Skeletal muscle satellite cell (primary cell): Measurements from ENCODE around the gene ENGASE. TPM values are rescaled to one million over a fixed set of nuclear protein-coding genes. Genes with fewer than 3 reads are reported as not detected.
"Not testable (repeated sequence)": the region's sequence is repeated elsewhere in the genome, so short reads cannot be mapped to it uniquely, and the experiment has no call there.

Experiments
- H3K27me3 ChIP-seq: 2 replicates; pipeline ENCODE4 v1.7.0; 2013; ENCODE audit warnings: low read length; ENCODE audit not compliant: control insufficient read depth, insufficient read depth
- H3K36me3 ChIP-seq: 2 replicates; pipeline ENCODE4 v1.7.0; 2013; ENCODE audit warnings: mild to moderate bottlenecking, control low read depth, low read length; ENCODE audit not compliant: insufficient read depth
- H3K4me1 ChIP-seq: 2 replicates; pipeline ENCODE4 v1.7.0; 2013; ENCODE audit warnings: low read length; ENCODE audit not compliant: control insufficient read depth, insufficient read depth
- H3K4me2 ChIP-seq: 2 replicates; pipeline ENCODE4 v1.7.0; 2013; ENCODE audit warnings: mild to moderate bottlenecking, low read length
- H3K4me3 ChIP-seq: 2 replicates; pipeline ENCODE4 v1.7.0; 2013; ENCODE audit warnings: low read length
- H3K9ac ChIP-seq: 2 replicates; pipeline ENCODE4 v1.7.0; 2013; ENCODE audit warnings: mild to moderate bottlenecking, low read depth, low read length, moderate library complexity
- H3K9me3 ChIP-seq: replicated peaks from 2 replicates; pipeline ENCODE4 v1.7.0; 2013; ENCODE audit warnings: mild to moderate bottlenecking, control low read depth, low read length
- total RNA-seq: library from RNA; depleted of rRNA; stranded (reverse); fragments of >200 nt; gene quantifications from 2 replicates; pipeline ENCODE4 v1.2.3, GENCODE V29; 2012; rRNA removed

ENGASE gene
- total RNA-seq = 5.8 and 6.6 TPM in 2 replicates

DNA sequence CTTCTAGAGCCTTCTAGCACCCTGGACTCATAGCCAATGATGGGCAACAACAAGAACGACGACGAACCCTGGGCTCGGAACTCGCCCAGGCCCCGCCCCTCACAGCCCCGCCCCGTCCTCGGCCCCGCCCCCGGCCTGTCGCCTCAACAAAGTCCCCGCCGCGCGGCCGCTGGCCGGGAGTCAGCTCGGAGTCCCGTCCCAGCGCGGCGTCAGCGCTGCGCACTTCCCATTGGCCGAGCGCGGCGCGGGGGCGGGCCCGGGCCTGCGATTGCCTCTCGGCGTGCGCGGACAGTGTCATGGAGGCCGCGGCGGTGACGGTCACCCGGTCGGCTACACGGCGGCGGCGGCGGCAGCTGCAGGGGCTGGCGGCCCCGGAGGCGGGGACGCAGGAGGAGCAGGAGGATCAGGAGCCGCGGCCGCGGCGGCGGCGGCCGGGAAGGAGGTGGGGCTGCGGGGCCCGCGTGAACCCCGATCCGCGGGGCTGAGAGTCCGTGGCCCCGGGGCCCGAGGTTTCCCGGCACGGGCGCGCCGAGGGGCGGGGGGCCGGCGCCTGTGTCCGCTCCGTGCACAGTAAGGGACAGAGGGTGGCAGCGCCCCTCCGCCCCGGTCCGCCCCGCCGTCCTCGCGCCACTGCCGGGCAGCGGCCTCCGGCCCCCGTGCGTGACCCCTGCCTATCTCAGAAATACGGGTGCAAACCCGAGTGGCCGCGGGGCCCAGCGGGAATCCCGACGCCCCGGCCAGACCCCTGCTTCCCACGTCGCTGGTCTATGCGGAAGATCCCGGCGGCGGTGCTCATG is at the start of gene ENGASE:
Gene ENGASE (plus strand): TSS at position 176 of the 797 bp plus-strand sequence. CDS start 121 bp downstream, at position 297.
- no peaks in the 10 kb centered on the region for H3K9me3 ChIP-seq
- H3K36me3 ChIP-seq = peaks cover 8% of the 10 kb centered on the region
- peak within 1 kb of the TSS; percentile 87 for H3K4me2 ChIP-seq
- H3K4me1 ChIP-seq = peaks cover 11% of the 10 kb centered on the region
- peak within 1 kb of the TSS; percentile 81 for H3K4me3 ChIP-seq
- H3K27me3 ChIP-seq = peaks cover 4% of the 10 kb centered on the region
- peak within 1 kb of the TSS; percentile 86 for H3K9ac ChIP-seq

GRCh38 chr17:79024901-79025737 is 49.5 kb upstream of the ENGASE start:
- Histone ChIP-seq H3K9ac (peak overlapping the region; percentile 50), H3K4me2 (peak overlapping the region; percentile 83), H3K4me1 (peaks cover 58% of the 10 kb centered on the region), H3K36me3 (no peaks in the 10 kb centered on the region), H3K27me3 (peaks cover 48% of the 10 kb centered on the region), H3K4me3 (peak overlapping the region; percentile 70), H3K9me3 (no peaks in the 10 kb centered on the region)

- H3K9ac ChIP-seq = peak overlapping the region; percentile 55
- H3K4me3 ChIP-seq = peak overlapping the region; percentile 60
- peaks cover 56% of the 10 kb centered on the region for H3K4me1 ChIP-seq
- no peaks in the 10 kb centered on the region for H3K36me3 ChIP-seq
- H3K4me2 ChIP-seq = peak overlapping the region; percentile 84
- no peaks in the 10 kb centered on the region for H3K9me3 ChIP-seq
- H3K27me3 ChIP-seq = peaks cover 37% of the 10 kb centered on the region
Measured at GRCh38 chr17:79026376-79027273, 48.0 kb upstream of the ENGASE start.

- Histone ChIP-seq H3K4me3 (peak overlapping the region; percentile 36), H3K9ac (peak overlapping the region; percentile 55)
Measured at GRCh38 chr17:79027274-79027924, 47.2 kb upstream of the ENGASE start.

GRCh38 chr17:79027925-79028491 is 46.6 kb upstream of the ENGASE start:
- Histone ChIP-seq H3K9me3 (no peaks in the 10 kb centered on the region), H3K36me3 (no peaks in the 10 kb centered on the region), H3K27me3 (peaks cover 38% of the 10 kb centered on the region), H3K9ac (peak overlapping the region; percentile 55), H3K4me2 (peak overlapping the region; percentile 84), H3K4me1 (peaks cover 56% of the 10 kb centered on the region), H3K4me3 (peak overlapping the region; percentile 36)

More at GRCh38 chr17:79027274-79027924, 47.2 kb upstream of the ENGASE start:
- peak overlapping the region; percentile 84 for H3K4me2 ChIP-seq
- H3K4me1 ChIP-seq = peaks cover 56% of the 10 kb centered on the region
- peaks cover 43% of the 10 kb centered on the region for H3K27me3 ChIP-seq
- no peaks in the 10 kb centered on the region for H3K9me3 ChIP-seq
- H3K36me3 ChIP-seq = no peaks in the 10 kb centered on the region

- peak overlapping the region; percentile 36 for H3K4me3 ChIP-seq
- no peak overlapping the region for H3K9ac ChIP-seq
- peaks cover 57% of the 10 kb centered on the region for H3K4me1 ChIP-seq
- no peaks in the 10 kb centered on the region for H3K9me3 ChIP-seq
- peak overlapping the region; percentile 84 for H3K4me2 ChIP-seq
- H3K36me3 ChIP-seq = no peaks in the 10 kb centered on the region
- H3K27me3 ChIP-seq = peaks cover 32% of the 10 kb centered on the region
Measured at GRCh38 chr17:79028496-79029326, 45.9 kb upstream of the ENGASE start.

DNA sequence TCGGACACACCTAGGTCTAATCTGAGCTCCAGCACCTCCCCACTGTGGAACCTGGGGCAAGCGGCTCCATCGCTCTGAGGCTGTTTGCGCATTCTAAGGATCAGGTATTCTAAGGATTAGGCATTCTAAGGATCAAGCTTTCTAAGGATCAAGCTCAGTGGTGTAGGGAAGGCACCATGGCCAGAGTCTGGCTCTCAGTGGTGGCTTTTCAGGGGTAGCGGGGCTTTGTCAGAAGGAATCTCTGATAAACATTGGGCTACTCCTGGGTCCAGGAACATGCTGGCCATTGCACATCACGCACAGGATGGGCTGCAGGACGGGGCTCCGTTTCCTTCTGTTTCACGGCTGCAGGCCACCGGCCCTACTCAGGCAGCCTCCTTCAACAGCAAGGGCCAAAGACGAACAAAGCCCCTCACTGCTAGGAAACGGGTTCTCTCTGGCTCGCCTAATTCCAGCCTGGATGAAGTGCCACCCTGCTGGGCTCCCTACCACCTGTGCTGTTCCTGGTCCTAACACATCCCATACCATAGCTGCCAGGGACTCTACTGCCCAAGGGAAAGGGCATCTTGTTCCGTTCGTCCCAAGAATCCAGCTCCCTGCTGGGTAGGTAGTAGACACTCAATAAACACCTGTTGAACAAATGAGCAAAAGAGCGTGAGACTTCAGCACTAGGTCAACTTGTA is 45.2 kb upstream of the ENGASE start:
- peaks cover 27% of the 10 kb centered on the region for H3K27me3 ChIP-seq
- peaks cover 53% of the 10 kb centered on the region for H3K4me1 ChIP-seq
- H3K9me3 ChIP-seq = no peaks in the 10 kb centered on the region

DNA sequence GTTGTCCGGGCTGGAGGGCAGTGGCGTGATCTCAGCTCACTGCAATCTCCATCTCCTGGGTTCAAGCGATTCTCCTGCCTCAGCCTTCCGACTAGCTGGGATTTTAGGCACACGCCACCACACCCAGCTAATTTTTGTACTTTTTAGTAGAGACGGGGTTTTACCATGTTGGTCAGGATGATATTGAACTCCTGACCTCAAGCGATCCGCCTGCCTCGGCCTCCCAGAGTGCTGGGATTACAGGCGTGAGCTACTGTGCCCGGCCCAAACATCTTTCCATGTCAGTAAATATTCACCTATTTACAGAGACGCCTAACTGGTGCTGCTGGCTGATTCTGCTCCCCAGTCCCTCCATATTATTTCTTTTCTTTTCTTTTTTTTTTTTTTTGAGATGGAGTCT is 44.0 kb upstream of the ENGASE start:
- H3K4me2 ChIP-seq, H3K36me3 ChIP-seq, H3K4me3 ChIP-seq, H3K9ac ChIP-seq, H3K9me3 ChIP-seq: not testable (repeated sequence)
- peaks cover 21% of the 10 kb centered on the region for H3K27me3 ChIP-seq
- H3K4me1 ChIP-seq = peaks cover 42% of the 10 kb centered on the region

More for the DNA sequence above, 45.2 kb upstream of the ENGASE start:
- no peak overlapping the region for H3K4me2 ChIP-seq
- no peaks in the 10 kb centered on the region for H3K36me3 ChIP-seq
- H3K9ac ChIP-seq = no peak overlapping the region
- H3K4me3 ChIP-seq = no peak overlapping the region

- H3K4me1 ChIP-seq = peaks cover 41% of the 10 kb centered on the region
- no peaks in the 10 kb centered on the region for H3K9me3 ChIP-seq
- no peak overlapping the region for H3K9ac ChIP-seq
- H3K4me2 ChIP-seq = no peak overlapping the region
- no peaks in the 10 kb centered on the region for H3K36me3 ChIP-seq
- H3K4me3 ChIP-seq = no peak overlapping the region
- H3K27me3 ChIP-seq = peaks cover 21% of the 10 kb centered on the region
Measured at GRCh38 chr17:79031996-79032875, 42.4 kb upstream of the ENGASE start.
